K562 (cell line): ENCODE data around the gene NFE2. TPM values are rescaled to one million over a fixed set of nuclear protein-coding genes. Genes with fewer than 3 reads are reported as not detected.
A peak's percentile ranks its signal among the peaks of the same experiment; 100 is the strongest.

ENCODE experiments used
- BHLHE40 ChIP-seq: IDR thresholded peaks from 2 replicates; pipeline ENCODE4 v1.6.1; 2011; ENCODE audit warnings: low read length, improper control_type of control experiment
- CEBPZ ChIP-seq: fragments of 150-350 bp; IDR thresholded peaks from 2 replicates; pipeline ENCODE4 v1.6.1; 2014; ENCODE audit warnings: low read depth, mild to moderate bottlenecking, low read length, borderline replicate concordance
- FOXJ3 ChIP-seq: sonication (generic); formaldehyde crosslinking; IDR thresholded peaks from 2 replicates; pipeline ENCODE4 v1.4.0; 2020; ENCODE audit warnings: mild to moderate bottlenecking, missing genetic modification reagents
- MBD1 ChIP-seq: fragments of 250-450 bp; sonication (Bioruptor Pico); IDR thresholded peaks from 2 replicates; pipeline ENCODE4 v1.8.0; 2022; ENCODE audit warnings: inconsistent platforms
- MTF1 ChIP-seq: fragments of 250-450 bp; sonication (Bioruptor Pico); IDR thresholded peaks from 2 replicates; pipeline ENCODE4 v1.9.0; 2021; ENCODE audit warnings: moderate library complexity, mild to moderate bottlenecking, inconsistent platforms, borderline replicate concordance
- PATZ1 ChIP-seq: fragments of 250-450 bp; sonication (Bioruptor Pico); IDR thresholded peaks from 2 replicates; pipeline ENCODE4 v1.5.0; 2020; ENCODE audit warnings: mild to moderate bottlenecking, borderline replicate concordance
- PRMT5 ChIP-seq: sonication (generic); formaldehyde crosslinking; IDR thresholded peaks from 2 replicates; pipeline ENCODE4 v1.5.0; 2020; ENCODE audit warnings: missing genetic modification reagents
- RBM17 ChIP-seq: fragments of 200-400 bp; formaldehyde crosslinking; IDR thresholded peaks from 2 replicates; pipeline ENCODE4 v1.6.1; 2017; ENCODE audit warnings: low read depth, mild to moderate bottlenecking, low read length, borderline replicate concordance
- RCOR1 ChIP-seq, 2 experiments: IDR thresholded peaks; 2 replicates each; pipeline ENCODE4 v1.6.1; 2012; ENCODE audit warnings: low read depth in 2 of 2, low read length in 2 of 2, borderline replicate concordance in 1 of 2, improper control_type of control experiment in 1 of 2
- SRF ChIP-seq, 2 experiments: fragments of 250-450, 450-650 bp in 1 of 2; sonication (Bioruptor Pico) in 1 of 2; sonication (generic) in 1 of 2; formaldehyde crosslinking; IDR thresholded peaks; 2 replicates each; pipeline versions ENCODE4 v1.5.0 to v1.5.1; 2020 to 2022; ENCODE audit warnings: mild to moderate bottlenecking in 1 of 2, missing genetic modification reagents in 1 of 2
- STAG1 ChIP-seq: sonication (generic); formaldehyde crosslinking; IDR thresholded peaks from 2 replicates; pipeline ENCODE4 v1.5.0; 2020; ENCODE audit warnings: missing genetic modification reagents, borderline replicate concordance
- WHSC1 ChIP-seq: IDR thresholded peaks from one replicate; pipeline ENCODE4 v1.6.1; 2012; ENCODE audit warnings: low read length, control low read depth, inconsistent platforms
- ZBTB1 ChIP-seq: sonication (generic); formaldehyde crosslinking; IDR thresholded peaks from 2 replicates; pipeline ENCODE4 v1.8.1; 2023; ENCODE audit warnings: missing genetic modification reagents, low read depth, mild to moderate bottlenecking, borderline replicate concordance
- ZNF224 ChIP-seq: sonication (generic); formaldehyde crosslinking; IDR thresholded peaks from 2 replicates; pipeline ENCODE4 v1.8.0; 2022; ENCODE audit warnings: mild to moderate bottlenecking, missing genetic modification reagents
- ZNF277 ChIP-seq: fragments of 250-450 bp; sonication (Bioruptor Pico); IDR thresholded peaks from 2 replicates; pipeline ENCODE4 v1.8.0; 2022; ENCODE audit warnings: inconsistent platforms, mild to moderate bottlenecking, moderate library complexity, borderline replicate concordance
- ZNF717 ChIP-seq: fragments of 250-450 bp; sonication (Bioruptor Pico); IDR thresholded peaks from 2 replicates; pipeline ENCODE4 v1.5.0; 2021
- ZNF79 ChIP-seq: fragments of 250-450 bp; sonication (Bioruptor Pico); IDR thresholded peaks from 2 replicates; pipeline ENCODE4 v1.4.0; 2020; ENCODE audit warnings: low read depth, mild to moderate bottlenecking, moderate library complexity
- polyA plus RNA-seq, 8 experiments: library from polyadenylated mRNA; depleted of rRNA in 4 of 8; stranded (reverse) in 5 of 8; unstranded in 3 of 8; fragments of >200 nt; fragmentation: Nextera tagmentation in 2 of 8; fragmentation: Illumina TruSeq in 1 of 8; extraction: Ambion mirVana in 2 of 8; extraction: Trizol in 1 of 8; gene quantifications; 2 replicates each; pipeline versions ENCODE4 v1.2.1 to v1.2.3, GENCODE V29; 2011 to 2014; ENCODE audit warnings: inconsistent platforms in 1 of 8, missing spikeins in 1 of 8
- total RNA-seq, 7 experiments: library from RNA; depleted of rRNA in 6 of 7; stranded (reverse); fragments of >200 nt in 6 of 7; fragmentation: Illumina TruSeq in 2 of 7; extraction: Trizol in 2 of 7; gene quantifications; 2 replicates each; pipeline versions ENCODE4 v1.2.1 to v1.2.3, GENCODE V29; 2011 to 2021; ENCODE audit warnings: low replicate concordance in 1 of 7

Gene NFE2
- total and polyA plus RNA-seq, 9 of the 15 experiments (the other 6 are each of a cell fraction or from before 2014, with no cell fraction given) = 12.3 to 282 (median 208) TPM

GRCh38 chr12:54287261-54288157 lies 13.3 kb downstream of the NFE2 start (continued):
- TF ChIP-seq RBM17 (no peak), PRMT5 (no peak), ZNF224 (CRISPR knock-in tag) (no peak), STAG1 (no peak), RCOR1 (IDR thresholded peaks at IDR 0.05; ENCODE audit: borderline replicate concordance in 1 of 2, low read depth in 2 of 2, low read length in 2 of 2) (no peak), ZBTB1 (CRISPR knock-in tag) (peak; percentile 37; the same call in 1 of the 2 replicates), WHSC1 (no peak), ZNF277 (CRISPR knock-in tag) (no peak), ZNF717 (CRISPR knock-in tag) (peak; percentile 79; the same call in 1 of the 2 replicates), MTF1 (no peak), PATZ1 (CRISPR knock-in tag) (no peak), BHLHE40 (0 out of 2 replicates have a peak, but pooled peaks have one; percentile 7), MBD1 (CRISPR knock-in tag) (no peak), CEBPZ (no peak), ZNF79 (CRISPR knock-in tag) (no peak), FOXJ3 (CRISPR knock-in tag) (no peak), SRF (CRISPR knock-in tag; IDR thresholded peaks at IDR 0.05) (0 out of 4 replicates have a peak, but pooled peaks of 1 of the 2 experiments have one; percentile 6)
